Activated B cell treated with CpG ODN at 0.5 μM for 24 hours (primary cell): ENCODE data around the gene KLHL7. TPM values are rescaled to one million over a fixed set of nuclear protein-coding genes. Genes with fewer than 3 reads are reported as not detected.
"Not testable (repeated sequence)": the region's sequence is repeated elsewhere in the genome, so short reads cannot be mapped to it uniquely, and the experiment has no call there.

ENCODE experiments used
- ATAC-seq: fragments of 200-7000 bp; cut with Tn5 transposase; one replicate; pipeline ENCODE4 v1.10.0; 2021; ENCODE audit warnings: low read depth, mild to moderate bottlenecking, moderate library complexity
- CTCF ChIA-PET: fragments of 350-600 bp; sonication (Branson Sonifier 250); formaldehyde crosslinking; loops from one replicate; lab custom pipeline; 2021; ENCODE audit warnings: antibody characterized with exemption; lab: Charles Lee
- POLR2A ChIA-PET: fragments of 350-600 bp; sonication (Branson Sonifier 250); formaldehyde crosslinking; loops from one replicate; lab custom pipeline; 2021; ENCODE audit warnings: antibody characterized with exemption; lab: Charles Lee
- DNase-seq: peaks from one replicate; pipeline ENCODE4 v3.0.0; 2022
- H3K27ac Mint-ChIP-seq: one replicate; pipeline ENCODE4 v1.8.0; 2020; ENCODE audit warnings: mixed read lengths
- H3K27me3 Mint-ChIP-seq: one replicate; pipeline ENCODE4 v1.8.0; 2021; ENCODE audit warnings: mixed read lengths
- H3K36me3 Mint-ChIP-seq: one replicate; pipeline ENCODE4 v1.8.0; 2021; ENCODE audit warnings: low read depth, mixed read lengths
- H3K4me1 Mint-ChIP-seq: one replicate; pipeline ENCODE4 v1.8.0; 2021; ENCODE audit warnings: mixed read lengths
- H3K4me3 Mint-ChIP-seq: one replicate; pipeline ENCODE4 v1.8.0; 2020; ENCODE audit warnings: mild to moderate bottlenecking, mixed read lengths
- H3K9me3 Mint-ChIP-seq: one replicate; pipeline ENCODE4 v1.8.0; 2020; ENCODE audit warnings: mixed read lengths
- CTCF ChIP-seq: fragments of 200-600 bp; IDR thresholded peaks from one replicate; pipeline ENCODE4 v1.8.0; 2022; ENCODE audit warnings: antibody characterized with exemption, mild to moderate bottlenecking
- intact Hi-C: fragments of 100-400 bp; cut with micrococcal nuclease; formaldehyde crosslinking; loops from one replicate; pipeline ENCODE4 v1.15.1; 2024
- total RNA-seq: library from RNA; stranded (reverse); gene quantifications from 2 replicates; pipeline ENCODE4 v1.2.3, GENCODE V29; 2022

The KLHL7 gene
- total RNA-seq, 1 donor from 2014 or later: 13.4 TPM

DNA sequence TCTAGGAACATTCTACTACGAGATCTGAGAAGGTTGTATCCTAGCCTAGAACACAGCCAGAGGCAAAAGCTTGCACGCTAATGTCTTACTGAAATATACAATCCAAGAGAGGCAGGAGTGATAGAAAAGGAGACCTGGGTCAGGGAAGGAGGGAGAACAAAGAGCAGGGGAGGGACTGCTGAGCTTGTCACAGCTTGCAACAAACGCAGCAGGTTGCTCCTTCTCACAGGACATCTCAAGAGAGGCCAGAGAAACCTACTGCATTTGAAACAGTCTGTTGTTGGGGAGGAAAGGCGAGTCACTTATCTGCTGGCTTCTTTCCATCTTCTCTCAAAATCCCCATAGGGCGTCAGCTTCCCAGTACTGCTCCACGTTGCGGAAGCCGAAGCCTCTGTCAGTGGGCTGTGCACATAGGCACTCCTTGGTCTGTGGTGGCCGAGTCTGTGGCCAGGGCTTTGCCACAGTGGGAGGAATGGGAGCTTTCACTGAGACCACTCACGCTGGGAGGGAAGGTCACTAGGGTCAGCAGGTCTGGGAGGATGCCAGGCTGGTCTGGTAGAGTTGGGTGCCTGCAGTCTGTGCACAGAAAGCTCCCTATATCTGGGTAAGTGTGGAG lies 115.2 kb downstream of the KLHL7 start:
- Mint-ChIP-seq H3K9me3 (no peaks in the 10 kb centered on the region), H3K36me3 (no peaks in the 10 kb centered on the region), H3K4me1 (peaks cover 2% of the 10 kb centered on the region), H3K27ac (no peak overlapping the region), H3K4me3 (no peak overlapping the region), H3K27me3 (peaks cover 3% of the 10 kb centered on the region)
- no peak for TF ChIP-seq CTCF
- POLR2A ChIA-PET: no interaction called here
- no peak for ATAC-seq
- intact Hi-C loops: no loop called here
- CTCF ChIA-PET: no interaction called here
- no peak for DNase-seq

GRCh38 chr7:23222439-23223030 lies 117.0 kb downstream of the KLHL7 start:
- Mint-ChIP-seq H3K27ac (no peak overlapping the region), H3K27me3 (peaks cover 3% of the 10 kb centered on the region), H3K4me3 (no peak overlapping the region), H3K9me3 (no peaks in the 10 kb centered on the region), H3K4me1 (peaks cover 2% of the 10 kb centered on the region), H3K36me3 (no peaks in the 10 kb centered on the region)
- DNase-seq (no peak), ATAC-seq (no peak)
- no peak for TF ChIP-seq CTCF
- intact Hi-C loops: no loop called here
- ChIA-PET CTCF (no interaction called here), POLR2A (no interaction called here)

DNA sequence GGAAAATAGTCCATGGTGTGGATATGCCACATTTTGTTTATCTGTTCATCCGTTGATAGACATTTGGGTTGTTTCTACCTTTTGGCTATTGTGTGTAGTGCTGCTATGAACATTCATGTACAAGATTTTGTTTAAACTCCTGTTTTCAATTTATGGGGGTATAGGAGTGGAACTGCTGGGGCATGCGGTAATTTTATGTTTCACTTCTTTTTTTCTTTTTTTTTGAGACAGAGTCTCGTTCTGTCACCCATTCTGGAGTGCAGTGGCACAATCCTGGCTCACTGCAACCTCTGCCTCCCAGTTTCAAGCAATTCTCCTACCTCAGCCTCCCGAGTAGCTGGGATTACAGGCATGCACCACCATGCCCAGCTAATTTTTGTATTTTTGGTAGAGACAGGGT lies 118.8 kb downstream of the KLHL7 start:
- ATAC-seq, POLR2A ChIA-PET, H3K9me3 Mint-ChIP-seq, CTCF ChIA-PET, H3K4me1 Mint-ChIP-seq, H3K4me3 Mint-ChIP-seq, H3K27me3 Mint-ChIP-seq, H3K36me3 Mint-ChIP-seq, H3K27ac Mint-ChIP-seq, DNase-seq: not testable (repeated sequence)
- intact Hi-C loops: loop anchor here (1.0 kb wide), 1 partner anchor 12 kb away; no protein-coding TSS in a partner anchor

DNA sequence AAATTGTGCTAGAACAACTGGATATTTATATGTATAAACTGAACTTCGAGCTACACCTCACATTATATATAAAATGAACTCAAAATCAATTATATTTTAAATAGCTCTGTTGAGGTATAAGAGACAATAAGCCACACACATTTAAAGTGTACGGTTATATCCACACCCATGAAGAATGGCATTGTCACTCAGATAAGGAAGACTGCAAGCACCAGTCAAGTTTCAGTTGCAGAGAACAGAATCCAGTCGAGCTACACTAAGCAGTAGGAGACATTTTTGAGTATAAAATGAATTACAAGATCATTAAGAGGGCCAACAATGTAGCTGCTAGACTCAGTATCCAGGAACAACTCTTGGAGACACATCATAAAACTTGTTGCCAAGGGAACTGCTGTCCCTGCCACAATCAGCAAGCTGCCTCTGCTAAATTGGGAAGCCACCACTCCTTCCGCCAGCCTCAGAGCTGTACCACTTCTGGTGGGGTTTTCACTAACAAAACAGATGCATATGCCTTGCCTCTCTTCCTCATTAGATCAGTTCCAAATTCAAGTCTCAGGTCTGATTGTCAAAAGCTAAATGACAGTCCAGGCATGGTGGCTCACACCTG lies 121.4 kb downstream of the KLHL7 start:
- H3K4me3 Mint-ChIP-seq: no peak overlapping the region
- no peak overlapping the region for H3K27ac Mint-ChIP-seq

More for the DNA sequence above, 121.4 kb downstream of the KLHL7 start:
- intact Hi-C loops: no loop called here
- peaks cover 2% of the 10 kb centered on the region for H3K4me1 Mint-ChIP-seq
- ATAC-seq (no peak), DNase-seq (no peak)
- CTCF ChIA-PET: interaction anchor here (0.6 kb wide), 1 partner anchor 35 kb away, joined by 3 read pairs; no protein-coding TSS in a partner anchor
- peaks cover 4% of the 10 kb centered on the region for H3K9me3 Mint-ChIP-seq
- POLR2A ChIA-PET: no interaction called here
- H3K36me3 Mint-ChIP-seq: no peaks in the 10 kb centered on the region
- no peaks in the 10 kb centered on the region for H3K27me3 Mint-ChIP-seq
- TF ChIP-seq CTCF: no peak

Other genes with a start within 250 kb of the KLHL7 start
- 39.9 and 41.9 TPM in 2 replicates for gene HYCC1, start 91.7 kb upstream of the KLHL7 start, total RNA-seq
- 39.2 and 50.6 TPM in 2 replicates for gene NUP42, start 76.3 kb downstream of the KLHL7 start, total RNA-seq
- gene GPNMB, start 141.0 kb downstream of the KLHL7 start, total RNA-seq: 0.76 and 1.1 TPM in 2 replicates
- 42.0 and 42.6 TPM in 2 replicates for gene MALSU1, start 193.6 kb downstream of the KLHL7 start, total RNA-seq